ENCODE results near the gene RUFY1.

DNA sequence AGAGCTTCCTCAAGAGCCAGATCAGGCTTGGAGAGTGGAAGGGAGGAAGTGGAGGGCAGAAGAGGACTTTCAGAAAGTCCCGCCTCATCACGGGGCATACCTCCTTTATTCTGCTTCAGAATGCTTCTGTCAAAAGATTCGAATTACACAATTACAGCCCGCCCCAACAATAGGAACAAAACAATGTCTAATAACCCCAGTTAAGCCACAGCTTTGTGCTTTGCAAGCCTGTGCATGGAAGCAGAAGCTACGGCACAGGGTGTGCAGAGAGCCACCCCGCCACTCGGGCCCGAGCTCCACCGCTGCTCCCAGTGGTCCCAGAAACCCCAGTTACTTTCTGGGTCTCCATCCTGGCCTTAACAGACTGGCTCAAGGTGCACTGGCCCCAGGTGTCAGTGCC is 49.6 kb downstream of the RUFY1 start:
- TF ChIP-seq, protein P1, sequence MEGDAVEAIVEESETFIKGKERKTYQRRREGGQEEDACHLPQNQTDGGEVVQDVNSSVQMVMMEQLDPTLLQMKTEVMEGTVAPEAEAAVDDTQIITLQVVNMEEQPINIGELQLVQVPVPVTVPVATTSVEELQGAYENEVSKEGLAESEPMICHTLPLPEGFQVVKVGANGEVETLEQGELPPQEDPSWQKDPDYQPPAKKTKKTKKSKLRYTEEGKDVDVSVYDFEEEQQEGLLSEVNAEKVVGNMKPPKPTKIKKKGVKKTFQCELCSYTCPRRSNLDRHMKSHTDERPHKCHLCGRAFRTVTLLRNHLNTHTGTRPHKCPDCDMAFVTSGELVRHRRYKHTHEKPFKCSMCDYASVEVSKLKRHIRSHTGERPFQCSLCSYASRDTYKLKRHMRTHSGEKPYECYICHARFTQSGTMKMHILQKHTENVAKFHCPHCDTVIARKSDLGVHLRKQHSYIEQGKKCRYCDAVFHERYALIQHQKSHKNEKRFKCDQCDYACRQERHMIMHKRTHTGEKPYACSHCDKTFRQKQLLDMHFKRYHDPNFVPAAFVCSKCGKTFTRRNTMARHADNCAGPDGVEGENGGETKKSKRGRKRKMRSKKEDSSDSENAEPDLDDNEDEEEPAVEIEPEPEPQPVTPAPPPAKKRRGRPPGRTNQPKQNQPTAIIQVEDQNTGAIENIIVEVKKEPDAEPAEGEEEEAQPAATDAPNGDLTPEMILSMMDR (IDR thresholded peaks at IDR 0.05; ENCODE audit: insufficient read depth, low read length) = no peak
- TF ChIP-seq POLR2AphosphoS5 (IDR thresholded peaks at IDR 0.05; ENCODE audit: low read depth) = no peak
- TF ChIP-seq GABPA (IDR thresholded peaks at IDR 0.05; ENCODE audit: low read depth) = no peak
- no peak for TF ChIP-seq REST (IDR thresholded peaks at IDR 0.05; ENCODE audit: insufficient replicate concordance, low read depth)

Data from HL-60 (cell line).